Gastroesophageal sphincter (tissue), 3 donors: ENCODE results near the gene SLC5A6.

Experiments used
- EP300 ChIP-seq: sonication (generic); formaldehyde crosslinking; IDR thresholded peaks from one replicate; pipeline ENCODE4 v1.6.1; 2017; ENCODE audit warnings: antibody characterized with exemption, mild to moderate bottlenecking
- POLR2A ChIP-seq, 2 donors: fragments of 450-650 bp; IDR thresholded peaks; one replicate each; pipeline ENCODE4 v1.6.1; 2017; ENCODE audit warnings: antibody characterized with exemption in 2 of 2, mild to moderate bottlenecking in 2 of 2, moderate library complexity in 1 of 2
- POLR2AphosphoS5 ChIP-seq: sonication (generic); formaldehyde crosslinking; IDR thresholded peaks from one replicate; pipeline ENCODE4 v1.6.1; 2017; ENCODE audit warnings: antibody characterized with exemption
- TF ChIP-seq, protein P1 (sequence below), 4 experiments: fragments of 200-600 bp in 2 of 4; fragments of 450-650 bp in 2 of 4; sonication (generic) in 1 of 4; IDR thresholded peaks; one replicate each; pipeline ENCODE4 v1.5.1; 2017 to 2019; ENCODE audit warnings: antibody characterized with exemption in 4 of 4, mild to moderate bottlenecking in 2 of 4, moderate library complexity in 2 of 4

GRCh38 chr2:27240406-27240805 is 28.3 kb upstream of the SLC5A6 start:
- TF ChIP-seq EP300 (no peak), POLR2A (IDR thresholded peaks at IDR 0.05) (no peak), POLR2AphosphoS5 (no peak)
- TF ChIP-seq, protein P1, sequence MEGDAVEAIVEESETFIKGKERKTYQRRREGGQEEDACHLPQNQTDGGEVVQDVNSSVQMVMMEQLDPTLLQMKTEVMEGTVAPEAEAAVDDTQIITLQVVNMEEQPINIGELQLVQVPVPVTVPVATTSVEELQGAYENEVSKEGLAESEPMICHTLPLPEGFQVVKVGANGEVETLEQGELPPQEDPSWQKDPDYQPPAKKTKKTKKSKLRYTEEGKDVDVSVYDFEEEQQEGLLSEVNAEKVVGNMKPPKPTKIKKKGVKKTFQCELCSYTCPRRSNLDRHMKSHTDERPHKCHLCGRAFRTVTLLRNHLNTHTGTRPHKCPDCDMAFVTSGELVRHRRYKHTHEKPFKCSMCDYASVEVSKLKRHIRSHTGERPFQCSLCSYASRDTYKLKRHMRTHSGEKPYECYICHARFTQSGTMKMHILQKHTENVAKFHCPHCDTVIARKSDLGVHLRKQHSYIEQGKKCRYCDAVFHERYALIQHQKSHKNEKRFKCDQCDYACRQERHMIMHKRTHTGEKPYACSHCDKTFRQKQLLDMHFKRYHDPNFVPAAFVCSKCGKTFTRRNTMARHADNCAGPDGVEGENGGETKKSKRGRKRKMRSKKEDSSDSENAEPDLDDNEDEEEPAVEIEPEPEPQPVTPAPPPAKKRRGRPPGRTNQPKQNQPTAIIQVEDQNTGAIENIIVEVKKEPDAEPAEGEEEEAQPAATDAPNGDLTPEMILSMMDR (IDR thresholded peaks at IDR 0.05): no peak
